Right lobe of liver (tissue), 4 donors: Measurements from ENCODE around the gene RERE.

ENCODE experiments used
- POLR2A ChIP-seq: fragments of 450-650 bp; IDR thresholded peaks from one replicate; pipeline ENCODE4 v1.6.1; 2017; ENCODE audit warnings: antibody characterized with exemption, mild to moderate bottlenecking
- TF ChIP-seq, protein P1 (sequence below), 4 donors: fragments of 200-600 bp in 3 of 4; fragments of 450-650 bp in 1 of 4; IDR thresholded peaks; one replicate each; pipeline versions ENCODE4 v1.5.1 to v1.8.0; 2016 to 2022; ENCODE audit warnings: antibody characterized with exemption in 4 of 4, mild to moderate bottlenecking in 2 of 4
- donor health status: DM: no; HTN: no; CAD: no.
- donor health status: DM: no; HTN: no; CAD: no.
- donor health status: DM: no; HTN: yes; CAD: no.

DNA sequence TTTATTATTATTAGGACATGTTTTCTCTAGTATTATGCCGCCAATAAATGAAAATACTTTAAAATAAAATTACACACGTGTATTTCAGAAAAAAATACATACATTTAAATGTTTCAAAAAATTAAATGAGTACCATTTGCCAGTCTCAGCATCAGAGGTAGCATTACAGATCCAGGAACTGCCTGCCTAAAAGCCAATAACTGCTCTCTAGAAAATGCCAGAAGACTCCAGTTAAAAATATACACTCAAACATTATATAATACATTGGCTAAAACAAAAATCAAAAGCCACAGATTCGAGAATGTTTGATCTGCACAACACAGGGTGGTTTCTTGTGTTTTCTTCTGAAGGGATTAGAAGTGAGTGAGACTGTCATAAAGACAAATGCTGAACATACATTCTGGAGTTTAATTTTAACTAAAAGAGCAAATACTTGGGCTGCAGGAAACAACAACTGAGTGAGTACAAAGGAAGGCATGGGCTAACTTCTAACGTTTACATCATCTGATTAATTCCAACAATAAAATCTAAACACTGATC is 105.5 kb downstream of the RERE start:
- no peak for TF ChIP-seq POLR2A
- TF ChIP-seq, protein P1, sequence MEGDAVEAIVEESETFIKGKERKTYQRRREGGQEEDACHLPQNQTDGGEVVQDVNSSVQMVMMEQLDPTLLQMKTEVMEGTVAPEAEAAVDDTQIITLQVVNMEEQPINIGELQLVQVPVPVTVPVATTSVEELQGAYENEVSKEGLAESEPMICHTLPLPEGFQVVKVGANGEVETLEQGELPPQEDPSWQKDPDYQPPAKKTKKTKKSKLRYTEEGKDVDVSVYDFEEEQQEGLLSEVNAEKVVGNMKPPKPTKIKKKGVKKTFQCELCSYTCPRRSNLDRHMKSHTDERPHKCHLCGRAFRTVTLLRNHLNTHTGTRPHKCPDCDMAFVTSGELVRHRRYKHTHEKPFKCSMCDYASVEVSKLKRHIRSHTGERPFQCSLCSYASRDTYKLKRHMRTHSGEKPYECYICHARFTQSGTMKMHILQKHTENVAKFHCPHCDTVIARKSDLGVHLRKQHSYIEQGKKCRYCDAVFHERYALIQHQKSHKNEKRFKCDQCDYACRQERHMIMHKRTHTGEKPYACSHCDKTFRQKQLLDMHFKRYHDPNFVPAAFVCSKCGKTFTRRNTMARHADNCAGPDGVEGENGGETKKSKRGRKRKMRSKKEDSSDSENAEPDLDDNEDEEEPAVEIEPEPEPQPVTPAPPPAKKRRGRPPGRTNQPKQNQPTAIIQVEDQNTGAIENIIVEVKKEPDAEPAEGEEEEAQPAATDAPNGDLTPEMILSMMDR (IDR thresholded peaks at IDR 0.05): no peak
